AG08395 (cell line): ENCODE measurements around the gene PRKAA2.
"Not testable (repeated sequence)": the region's sequence is repeated elsewhere in the genome, so short reads cannot be mapped to it uniquely, and the experiment has no call there.

Experiments
- DNase-seq: peaks from one replicate; pipeline ENCODE4 v3.0.0; 2012; ENCODE audit warnings: mixed read lengths, low spot score

The PRKAA2 gene

GRCh38 chr1:56644919-56645676, at the start of gene PRKAA2:
PRKAA2 (plus strand) TSS chr1:56645314; CDS start chr1:56645388, 74 bp downstream.
- peak; percentile 26 for DNase-seq

DNA sequence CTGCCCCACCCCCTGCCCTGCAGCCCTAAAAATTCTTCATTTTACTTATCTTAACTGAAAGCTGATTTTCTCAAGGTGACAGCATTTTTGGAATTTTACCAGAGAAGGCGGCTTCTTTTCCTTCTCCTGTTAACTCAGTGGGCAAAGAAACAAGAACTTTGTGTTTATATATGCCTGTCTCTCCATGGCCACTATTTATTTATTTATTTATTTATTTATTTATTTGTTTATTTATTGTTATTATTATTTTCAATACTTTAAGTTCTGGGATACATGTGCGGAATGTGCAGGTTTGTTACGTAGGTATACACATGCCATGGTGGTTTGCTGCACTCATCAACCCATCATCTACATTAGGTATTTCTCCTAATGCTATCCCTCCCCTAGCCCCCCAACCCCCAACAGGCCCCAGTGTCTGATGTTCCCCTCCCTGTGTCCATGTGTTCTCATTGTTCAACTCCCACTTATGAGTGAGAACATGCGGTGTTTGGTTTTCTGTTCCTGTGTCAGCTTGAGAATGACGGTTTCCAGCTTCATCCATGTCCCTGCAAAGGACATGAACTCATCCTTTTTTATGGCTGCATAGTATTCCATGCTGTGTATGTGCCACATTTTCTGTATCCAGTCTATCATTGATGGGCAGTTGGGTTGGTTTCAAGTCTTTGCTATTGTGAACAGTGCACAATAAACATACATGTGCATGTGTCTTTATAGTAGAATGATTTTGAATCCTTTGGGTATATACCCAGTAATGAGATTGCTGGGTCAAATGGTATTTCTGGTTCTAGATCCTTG, 49.5 kb upstream of the PRKAA2 start:
- not testable (repeated sequence) for DNase-seq

DNA sequence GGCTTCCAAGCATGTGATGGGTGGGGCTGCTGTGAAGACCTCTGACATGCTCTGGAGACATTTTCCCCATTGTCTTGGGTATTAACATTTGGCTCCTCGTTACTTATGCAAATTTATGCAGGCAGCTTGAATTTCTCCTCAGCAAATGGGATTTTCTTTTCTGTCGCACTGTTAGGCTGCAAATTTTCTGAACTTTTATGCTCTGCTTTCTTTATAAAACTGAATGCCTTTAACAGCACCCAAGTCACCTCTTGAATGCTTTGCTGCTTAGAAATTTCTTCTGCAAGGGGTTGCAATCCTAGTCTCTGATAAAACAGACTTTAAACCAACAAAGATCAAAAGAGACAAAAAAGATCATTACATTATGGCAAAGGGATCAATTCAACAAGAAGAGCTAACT, 35.0 kb upstream of the PRKAA2 start:
- not testable (repeated sequence) for DNase-seq

DNA sequence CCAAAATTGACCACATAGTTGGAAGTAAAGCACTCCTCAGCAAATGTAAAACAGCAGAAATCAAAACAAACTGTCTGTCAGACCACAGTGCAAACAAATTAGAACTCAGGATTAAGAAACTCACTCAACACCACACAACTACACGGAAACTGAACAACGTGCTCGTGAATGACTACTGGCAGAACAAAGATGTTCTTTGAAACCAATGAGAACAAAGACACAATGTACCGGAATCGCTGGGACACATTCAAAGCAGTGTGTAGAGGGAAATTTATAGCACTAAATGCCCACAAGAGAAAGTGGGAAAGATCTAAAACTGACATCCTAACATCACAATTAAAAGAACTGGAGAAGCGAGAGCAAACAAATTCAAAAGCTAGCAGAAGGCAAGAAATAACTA, 34.3 kb upstream of the PRKAA2 start:
- not testable (repeated sequence) for DNase-seq

DNA sequence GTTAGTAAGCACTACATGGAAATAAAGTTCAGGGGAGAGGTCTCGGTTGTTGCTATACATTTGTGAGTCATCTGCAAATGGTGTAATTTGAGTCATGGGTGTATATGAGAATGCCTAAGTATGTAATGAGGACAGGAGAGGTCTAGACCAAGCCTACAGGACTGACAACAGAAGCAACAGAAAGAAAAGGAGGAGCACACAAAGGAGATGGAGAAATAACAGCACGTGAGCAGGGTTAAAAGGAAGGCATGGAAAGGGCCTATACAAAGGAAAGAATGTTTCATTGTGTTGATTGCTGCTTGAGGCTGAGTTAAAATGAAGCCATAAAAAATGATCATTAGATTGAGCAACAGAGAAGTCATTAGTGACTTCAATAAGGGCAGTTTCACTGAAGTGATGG, 28.0 kb upstream of the PRKAA2 start:
- DNase-seq = no peak

- no peak for DNase-seq
Measured at GRCh38 chr1:56625819-56626440, 19.2 kb upstream of the PRKAA2 start.

GRCh38 chr1:56626546-56626945, 18.6 kb upstream of the PRKAA2 start:
- DNase-seq = peak; percentile 41

DNA sequence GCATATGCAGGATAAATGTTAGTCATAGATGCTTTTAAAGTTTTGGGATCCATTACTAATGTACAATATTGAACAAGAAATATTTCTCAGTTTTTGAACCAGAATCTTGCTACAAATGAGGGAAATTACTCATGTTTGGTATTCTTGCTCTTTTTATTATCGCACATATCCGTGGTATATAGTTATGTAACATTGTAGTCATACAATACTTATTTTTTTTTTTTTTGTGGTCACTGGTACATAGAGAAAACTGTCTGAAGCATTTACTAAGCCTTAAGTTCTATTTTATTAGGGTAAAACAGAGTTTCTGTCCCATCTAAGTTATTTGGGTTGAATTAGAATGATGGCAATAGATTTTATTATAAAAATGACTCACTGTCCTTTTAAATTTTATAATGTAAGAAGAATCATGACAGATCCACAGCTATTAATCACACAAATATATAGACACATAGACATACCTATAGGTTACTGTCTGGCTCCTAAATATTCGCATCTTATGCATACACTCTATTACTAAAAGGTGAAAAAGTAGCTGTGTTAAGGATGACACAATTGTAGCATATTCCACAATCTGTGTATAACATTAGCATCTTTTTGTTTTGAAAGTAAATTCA, 18.0 kb upstream of the PRKAA2 start:
- DNase-seq = no peak

GRCh38 chr1:56627636-56628039, 17.5 kb upstream of the PRKAA2 start:
- DNase-seq = no peak

DNA sequence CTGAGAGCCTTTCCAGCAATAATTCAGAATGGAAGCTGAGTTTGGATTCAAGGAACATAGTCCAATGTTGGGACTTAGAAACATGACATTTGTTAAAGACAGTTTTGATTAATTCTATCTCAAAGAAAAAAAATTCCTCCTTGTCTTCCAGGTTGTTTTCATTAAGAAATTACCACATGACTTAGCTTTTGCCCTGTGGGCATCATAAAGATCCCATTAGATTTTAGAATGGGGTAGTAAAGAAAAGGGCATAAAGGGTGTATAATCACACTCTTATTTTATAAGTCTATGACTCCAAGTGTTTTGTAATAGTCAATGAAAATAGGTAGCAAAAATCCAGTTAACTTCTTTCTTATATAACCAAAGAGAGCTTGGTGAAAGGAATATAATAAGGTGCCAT, 14.3 kb upstream of the PRKAA2 start:
- no peak for DNase-seq

GRCh38 chr1:56631901-56632300, 13.2 kb upstream of the PRKAA2 start:
- no peak for DNase-seq

- DNase-seq = no peak
Measured at GRCh38 chr1:56634981-56635380, 10.1 kb upstream of the PRKAA2 start.

DNA sequence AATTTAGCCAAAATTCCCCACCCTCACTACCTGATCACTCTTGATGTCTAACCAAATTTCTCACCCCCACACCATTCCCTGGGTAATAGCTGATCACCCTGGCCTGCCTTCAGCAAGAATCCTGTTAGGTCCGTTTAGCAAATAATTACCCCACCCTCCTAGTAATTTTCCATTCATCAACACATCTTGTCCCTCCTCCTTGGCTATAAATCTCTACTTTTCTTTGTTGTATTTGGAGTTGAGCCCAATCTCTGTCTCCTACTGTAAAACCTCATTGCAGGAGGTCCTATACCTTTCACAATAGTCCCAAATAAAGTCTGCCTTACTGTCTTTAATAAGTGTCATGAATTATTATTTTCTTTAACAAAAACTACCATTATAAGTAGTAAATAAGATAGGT, 6.9 kb upstream of the PRKAA2 start:
- DNase-seq = no peak

DNA sequence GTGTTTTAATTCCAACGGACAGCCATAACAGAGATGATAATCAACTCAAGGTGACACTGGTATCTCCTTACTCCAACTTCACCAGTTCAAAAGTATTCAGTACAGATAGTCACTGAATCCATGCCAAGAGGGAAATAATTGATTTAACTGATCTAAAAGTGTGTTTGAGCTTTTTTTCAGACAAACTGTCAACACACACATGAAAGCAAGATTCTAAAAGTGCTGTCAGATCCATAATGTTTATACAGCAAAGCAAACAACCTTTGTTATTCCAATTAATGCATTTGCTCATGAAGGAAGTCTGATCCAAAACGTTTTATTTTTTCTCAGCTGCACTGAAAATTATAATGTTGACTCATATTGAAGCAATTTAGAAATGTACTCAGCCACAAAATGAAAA, 5.9 kb upstream of the PRKAA2 start:
- DNase-seq = no peak

GRCh38 chr1:56643661-56644060, 1.5 kb upstream of the PRKAA2 start:
- DNase-seq = no peak

DNA sequence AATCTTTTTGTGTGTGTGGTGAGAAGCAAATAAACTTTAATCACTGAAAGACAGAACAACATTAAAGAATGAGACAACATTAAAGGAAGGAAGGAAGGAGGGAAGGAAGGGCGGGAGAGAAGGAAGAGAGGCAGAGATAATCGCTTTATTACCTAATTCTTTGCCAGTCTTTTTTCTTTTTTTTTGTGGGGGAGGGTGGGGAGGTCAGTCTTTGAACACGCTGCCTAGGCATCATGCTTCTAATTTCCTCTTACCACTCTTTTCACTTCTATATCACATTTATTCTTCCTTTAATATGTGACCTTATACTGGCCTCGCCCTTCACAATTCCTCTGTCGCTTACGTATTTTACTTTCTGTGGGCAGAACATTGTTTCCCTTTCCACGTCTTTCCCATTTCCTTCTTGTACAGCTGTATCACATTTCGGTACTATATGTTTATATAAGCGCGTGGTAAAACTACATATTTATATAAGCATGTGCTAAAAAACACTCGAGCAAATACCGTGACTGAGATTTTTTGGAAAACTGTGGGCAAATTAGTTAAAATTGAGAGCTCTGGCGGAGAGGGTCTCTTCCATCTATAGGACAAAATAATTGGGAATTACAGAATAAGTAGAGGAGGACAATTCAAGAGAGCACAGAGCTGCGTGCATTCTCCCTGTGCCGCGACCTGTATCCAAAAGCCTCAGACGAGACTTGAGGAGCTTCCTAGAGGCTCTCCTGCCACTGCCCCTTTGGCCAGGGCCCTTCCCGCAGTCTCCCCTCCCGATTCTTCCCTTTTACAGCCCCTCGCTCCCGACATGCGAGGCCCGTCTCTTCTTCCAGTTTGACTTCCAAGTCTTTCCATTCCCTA, 823 bp upstream of the PRKAA2 start:
- peak; percentile 6 for DNase-seq

- DNase-seq = no peak
Measured at GRCh38 chr1:56645677-56646305, 677 bp downstream of the PRKAA2 start.

DNA sequence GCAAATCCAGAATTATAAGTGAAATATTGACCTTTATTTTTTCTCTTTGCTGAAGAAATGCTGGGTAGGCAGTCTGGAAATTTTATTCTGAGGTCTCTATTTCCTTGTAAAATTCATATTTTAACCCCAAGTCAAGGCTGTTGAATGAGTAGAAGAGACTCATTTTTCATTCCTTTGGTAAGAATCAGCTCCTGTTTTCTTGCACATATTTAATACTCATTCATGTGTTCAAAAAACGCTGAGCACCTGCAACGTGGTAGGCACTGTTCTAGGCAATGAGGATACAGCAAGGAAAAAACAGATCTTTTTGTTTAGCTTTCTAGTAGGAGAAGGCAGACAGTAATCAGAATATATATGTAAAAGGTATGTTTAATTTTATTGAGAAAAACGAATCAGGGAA, 1.5 kb downstream of the PRKAA2 start:
- no peak for DNase-seq

- DNase-seq = no peak
Measured at GRCh38 chr1:56647106-56647505, 2.0 kb downstream of the PRKAA2 start.

DNA sequence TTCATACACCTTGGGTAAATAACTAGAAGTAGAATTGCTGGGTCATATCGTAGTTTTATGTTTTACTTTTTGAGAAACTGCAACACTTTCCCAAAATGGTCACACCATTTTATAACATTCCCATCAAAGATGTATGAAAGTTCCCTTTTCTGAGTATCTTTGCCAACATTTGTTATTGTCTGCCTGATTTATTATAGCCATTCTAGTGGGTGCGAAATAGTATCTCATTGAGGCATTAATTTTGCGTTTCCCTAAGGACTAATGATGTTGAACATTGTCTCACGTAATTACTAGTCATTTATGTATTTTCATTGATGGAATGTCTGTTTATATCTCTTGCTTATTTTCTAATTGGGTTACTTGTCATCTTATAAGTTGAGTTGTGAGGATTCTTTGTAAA, 3.4 kb downstream of the PRKAA2 start:
- DNase-seq = no peak
